HG03045 (cell line): ENCODE measurements around the gene SERTAD4.

Experiments
- ATAC-seq: cut with Tn5 transposase; IDR thresholded peaks from one replicate; pipeline ENCODE4 v1.9.1; 2021; ENCODE audit warnings: mild to moderate bottlenecking, moderate library complexity; ENCODE audit not compliant: unreplicated experiment

SERTAD4 gene

DNA sequence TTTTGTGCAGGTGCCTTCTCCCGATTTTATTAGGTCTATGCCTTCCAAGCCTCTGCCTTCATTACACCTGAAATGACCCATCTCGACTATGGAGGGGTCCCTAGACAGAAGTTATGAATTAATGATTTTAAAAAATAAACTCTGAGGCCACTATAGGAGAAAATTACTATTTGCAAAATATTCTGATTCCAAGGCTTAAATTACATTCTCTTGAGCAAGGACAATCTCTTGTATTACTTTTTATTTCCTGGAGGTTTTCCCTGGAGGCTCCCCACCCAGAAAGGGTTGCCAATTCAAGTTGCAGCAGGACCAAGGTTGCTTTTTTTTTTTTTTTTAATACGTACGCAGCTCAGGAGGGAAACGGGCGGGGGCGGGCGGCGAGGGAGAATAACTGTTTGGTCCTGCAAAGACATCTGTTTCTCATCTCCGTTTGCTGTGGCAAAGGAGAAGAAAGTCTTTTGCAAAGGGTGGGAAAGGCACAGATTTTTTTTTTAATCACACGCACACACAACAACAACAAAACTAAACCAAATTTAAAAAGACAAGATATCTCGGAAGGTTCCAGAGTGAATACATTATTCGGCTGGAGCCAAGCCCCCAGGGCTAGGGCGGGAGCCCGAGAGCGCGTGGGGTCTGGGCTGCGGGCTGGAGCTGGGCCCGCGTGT lies 618 bp upstream of the SERTAD4 start:
- ATAC-seq = no peak

- ATAC-seq = no peak
These were observed 559 bp downstream of the SERTAD4 start for GRCh38 chr1:210233216-210233494.

DNA sequence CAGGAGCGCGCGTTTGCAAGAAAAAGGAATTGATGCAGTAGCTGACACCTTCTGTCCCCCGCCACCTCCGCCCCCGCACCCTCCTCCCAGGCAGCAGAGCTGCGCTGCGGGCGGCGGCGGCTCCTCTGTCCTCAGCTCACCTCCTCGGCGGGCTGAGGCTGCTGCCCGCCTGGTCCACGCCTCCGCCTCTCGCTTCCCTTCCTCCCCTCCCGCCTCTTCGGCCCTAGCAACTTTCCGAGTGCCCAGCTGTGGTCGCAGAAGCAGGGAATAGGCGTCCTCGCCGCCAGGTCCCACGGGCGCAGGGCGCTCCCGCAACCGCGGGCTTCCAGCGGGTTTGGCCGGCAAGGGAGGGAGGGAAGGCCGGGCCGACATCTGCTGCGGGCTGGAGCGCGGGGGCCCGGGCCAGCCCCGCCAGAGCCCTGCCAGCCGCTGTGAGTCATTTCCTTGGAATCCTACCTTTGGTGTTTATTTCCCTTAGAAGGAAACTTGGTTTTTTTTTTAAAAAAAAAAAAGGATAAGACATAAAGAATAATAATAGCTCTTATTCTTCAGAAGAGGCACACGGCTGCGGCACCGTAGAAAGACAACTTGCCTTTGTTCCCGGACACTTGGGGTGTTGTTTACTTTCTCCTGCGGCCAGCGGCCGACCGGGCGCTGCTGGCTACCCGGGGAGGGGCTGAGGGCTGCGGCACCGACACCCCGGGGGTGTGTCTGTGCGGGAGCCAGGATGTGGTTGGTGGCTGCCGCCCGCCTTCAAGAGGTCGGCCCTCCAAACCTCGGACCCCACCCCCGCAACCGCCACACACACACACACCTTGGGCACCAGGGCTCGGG lies 1.1 kb downstream of the SERTAD4 start:
- ATAC-seq = no peak

DNA sequence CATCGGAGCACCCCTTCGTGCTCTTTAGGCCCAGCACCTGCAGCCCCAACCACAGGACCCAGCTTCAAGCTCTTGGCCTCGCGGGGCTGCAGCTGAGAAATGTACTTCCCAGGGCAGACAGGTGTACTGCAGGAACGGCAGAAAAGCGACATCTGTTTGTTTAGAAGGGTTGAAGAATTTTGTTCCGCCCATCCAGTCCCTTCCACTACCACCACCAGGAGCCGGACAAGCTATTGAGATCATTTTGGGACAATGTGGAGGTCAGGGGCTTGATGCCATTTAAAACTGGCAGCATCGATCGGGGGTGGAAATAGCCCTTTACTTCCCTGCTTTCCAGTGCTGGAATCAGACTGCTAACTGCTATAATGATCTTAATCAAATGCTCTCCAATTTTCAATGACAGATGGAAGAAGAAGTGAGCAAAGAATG lies 1.7 kb downstream of the SERTAD4 start:
- no peak for ATAC-seq

- ATAC-seq = no peak
These were observed 2.9 kb downstream of the SERTAD4 start for GRCh38 chr1:210235363-210236053.

- no peak for ATAC-seq
These were observed 3.8 kb downstream of the SERTAD4 start for GRCh38 chr1:210236386-210236839.

GRCh38 chr1:210236840-210237409 lies 4.3 kb downstream of the SERTAD4 start:
- ATAC-seq = no peak

DNA sequence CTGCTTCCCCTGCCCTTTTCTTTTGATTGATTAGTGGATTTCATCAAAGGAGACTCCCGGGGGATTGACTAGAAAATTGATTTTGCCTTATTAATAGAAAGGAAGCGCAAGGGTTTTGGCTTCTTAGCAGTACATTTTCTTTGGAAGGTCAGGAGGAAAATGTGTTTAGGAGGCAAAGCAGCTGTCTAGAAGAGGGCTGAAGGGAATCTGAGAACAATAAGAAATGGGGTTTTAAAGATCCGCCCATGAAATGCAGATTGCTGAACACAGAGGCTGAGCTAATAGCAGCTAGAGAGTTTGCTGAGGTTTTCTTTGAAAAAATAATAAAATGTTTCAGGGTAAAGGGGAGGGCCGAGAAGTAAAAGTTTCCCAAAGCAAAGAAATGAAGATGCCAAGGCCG lies 4.9 kb downstream of the SERTAD4 start:
- ATAC-seq = no peak

DNA sequence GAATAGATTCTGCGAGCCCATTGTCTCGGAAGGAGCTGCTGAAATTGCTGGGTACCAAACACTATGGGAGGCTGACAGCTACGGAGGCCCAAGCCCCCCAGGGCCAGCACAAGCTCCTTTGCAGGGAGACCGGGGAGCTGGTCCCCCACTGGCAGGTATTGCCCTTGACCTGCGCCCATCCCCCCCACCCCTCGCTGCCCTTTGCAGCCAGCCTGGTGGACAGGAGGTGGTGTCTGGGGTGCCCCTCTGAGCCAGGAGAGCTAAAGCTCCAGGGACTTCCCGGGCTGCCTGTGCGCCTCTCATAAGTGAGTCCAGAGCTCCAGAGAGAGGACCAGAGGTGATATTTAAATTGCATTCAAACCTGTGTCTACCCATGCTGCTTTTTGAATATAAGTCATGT lies 5.4 kb downstream of the SERTAD4 start:
- ATAC-seq = no peak

GRCh38 chr1:210239349-210240111 lies 6.9 kb downstream of the SERTAD4 start:
- no peak for ATAC-seq

- no peak for ATAC-seq
These were observed 8.5 kb downstream of the SERTAD4 start for GRCh38 chr1:210241121-210241520.

DNA sequence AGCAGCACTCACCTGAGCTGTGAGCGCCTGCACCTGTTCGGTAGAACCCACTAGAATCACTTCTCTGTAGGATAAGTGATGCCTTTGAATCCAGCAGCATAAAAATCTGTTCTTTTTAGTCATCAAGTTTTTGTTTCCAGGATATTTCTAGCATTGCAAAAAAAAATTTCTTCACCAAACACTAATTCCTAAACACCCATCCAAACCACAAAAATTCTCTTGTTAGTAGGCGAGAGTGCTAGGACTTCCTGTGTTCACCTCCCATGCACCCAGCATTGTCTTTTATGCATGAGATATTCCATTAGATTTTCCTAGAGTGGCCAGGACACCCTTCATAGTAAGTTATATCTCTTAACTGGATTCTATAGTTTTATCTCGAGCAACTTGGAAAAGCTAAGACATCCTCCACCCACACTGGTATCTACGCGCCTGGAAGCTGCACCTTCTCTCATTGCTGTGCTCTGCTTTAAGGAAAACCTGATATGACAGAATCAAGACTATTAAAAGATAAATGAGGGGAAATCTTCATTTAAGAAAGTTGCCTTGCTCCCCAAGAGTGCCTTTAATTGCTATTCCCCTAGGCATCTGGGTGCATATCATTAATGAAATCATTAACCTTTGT lies 12.3 kb downstream of the SERTAD4 start:
- no peak for ATAC-seq

DNA sequence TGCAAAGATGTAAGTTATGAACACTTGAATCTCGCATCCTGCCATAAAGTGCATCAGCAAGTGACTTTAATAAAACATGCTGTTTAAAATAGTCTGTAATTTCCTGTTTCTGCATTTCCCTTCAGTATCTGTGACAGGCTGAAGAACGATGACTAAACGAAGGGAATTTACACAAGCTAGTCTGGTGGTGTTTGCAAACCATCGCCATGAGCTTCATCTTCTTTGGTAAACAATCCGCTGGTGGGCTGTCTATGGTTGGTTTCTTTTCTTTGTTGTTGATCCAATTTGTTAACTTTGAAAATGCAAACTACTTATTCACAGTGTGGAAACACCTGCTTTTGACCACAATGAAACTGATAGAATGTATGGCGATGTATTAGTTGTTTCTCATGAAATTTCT lies 13.9 kb downstream of the SERTAD4 start:
- ATAC-seq = no peak

- ATAC-seq = no peak
These were observed 15.7 kb downstream of the SERTAD4 start for GRCh38 chr1:210248341-210248740.

GRCh38 chr1:210250665-210250997 lies 18.0 kb downstream of the SERTAD4 start:
- no peak for ATAC-seq

GRCh38 chr1:210250998-210251679 lies 18.5 kb downstream of the SERTAD4 start:
- ATAC-seq = no peak

- ATAC-seq = no peak
These were observed 19.3 kb downstream of the SERTAD4 start for GRCh38 chr1:210251680-210252490.

DNA sequence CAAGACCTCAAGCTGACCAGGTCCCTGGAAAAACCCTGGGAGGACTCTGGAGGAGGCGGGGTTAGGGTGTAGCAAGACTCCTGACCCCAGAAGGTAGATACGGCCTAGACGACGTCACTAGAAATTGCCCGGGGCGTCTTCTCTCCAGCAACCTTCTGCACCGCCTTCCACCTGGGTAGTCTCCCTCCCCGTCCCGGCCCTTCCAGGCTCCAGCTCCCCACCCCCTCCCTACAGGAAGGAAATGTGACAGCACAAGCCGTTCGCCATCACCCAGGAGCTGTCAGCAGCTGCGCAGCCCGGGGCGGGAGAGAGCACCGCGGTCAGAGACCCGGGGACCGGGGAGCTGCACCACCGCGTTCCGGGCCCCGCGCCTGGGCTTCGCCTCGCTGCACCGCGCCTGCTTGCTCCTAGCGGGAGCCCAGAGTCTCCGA lies 20.0 kb downstream of the SERTAD4 start:
- ATAC-seq = no peak

DNA sequence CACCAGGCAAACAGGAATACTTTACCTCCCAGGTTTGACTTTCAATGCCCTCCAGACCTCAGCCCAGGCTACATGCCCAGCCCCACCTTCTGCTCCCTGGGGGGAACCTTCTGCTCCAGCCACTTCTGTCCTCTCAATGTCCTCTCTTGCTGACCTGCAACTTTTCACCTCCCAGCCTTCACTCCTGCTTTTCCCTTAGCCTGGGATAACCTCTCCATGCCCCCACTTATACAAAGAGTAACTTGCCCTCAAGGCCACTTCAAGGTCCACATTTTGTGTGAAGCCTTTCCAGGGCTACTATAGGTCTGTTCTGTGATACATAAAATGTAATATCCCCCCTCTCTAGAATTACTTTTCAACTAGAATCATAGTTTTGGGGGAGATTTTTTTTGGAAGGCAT lies 21.7 kb downstream of the SERTAD4 start:
- no peak for ATAC-seq
